GM18502 (cell line): ENCODE data around the gene B4GALT7.
"Not testable (repeated sequence)": the region's sequence is repeated elsewhere in the genome, so short reads cannot be mapped to it uniquely, and the experiment has no call there.

ENCODE experiments used
- ATAC-seq: cut with Tn5 transposase; IDR thresholded peaks from one replicate; pipeline ENCODE4 v1.9.1; 2021; ENCODE audit warnings: mild to moderate bottlenecking; ENCODE audit not compliant: unreplicated experiment, poor library complexity

The B4GALT7 gene

GRCh38 chr5:177608243-177609075 is 8.5 kb downstream of the B4GALT7 start:
- ATAC-seq, result no peak

GRCh38 chr5:177609076-177610059 is 9.4 kb downstream of the B4GALT7 start:
- ATAC-seq, result no peak

- no peak for ATAC-seq
These were observed 10.3 kb downstream of the B4GALT7 start for GRCh38 chr5:177610131-177610769.

- ATAC-seq, result no peak
These were observed 11.0 kb downstream of the B4GALT7 start for GRCh38 chr5:177610770-177611445.

- ATAC-seq, result no peak
These were observed 11.7 kb downstream of the B4GALT7 start for GRCh38 chr5:177611446-177612214.

GRCh38 chr5:177612215-177612673 is 12.3 kb downstream of the B4GALT7 start:
- no peak for ATAC-seq

- no peak for ATAC-seq
These were observed 20.6 kb downstream of the B4GALT7 start for GRCh38 chr5:177620560-177620959.

- ATAC-seq, result not testable (repeated sequence)
These were observed 24.2 kb downstream of the B4GALT7 start for GRCh38 chr5:177624172-177624571.

- ATAC-seq, result not testable (repeated sequence)
These were observed 30.3 kb downstream of the B4GALT7 start for GRCh38 chr5:177630186-177630585.

- ATAC-seq, result not testable (repeated sequence)
These were observed 35.0 kb downstream of the B4GALT7 start for GRCh38 chr5:177634912-177635311.

- ATAC-seq, result not testable (repeated sequence)
These were observed 45.5 kb downstream of the B4GALT7 start for GRCh38 chr5:177645462-177645861.

GRCh38 chr5:177651235-177651634 is 51.3 kb downstream of the B4GALT7 start:
- ATAC-seq, result not testable (repeated sequence)

GRCh38 chr5:177657846-177658245 is 57.9 kb downstream of the B4GALT7 start:
- ATAC-seq, result not testable (repeated sequence)

- not testable (repeated sequence) for ATAC-seq
These were observed 58.6 kb downstream of the B4GALT7 start for GRCh38 chr5:177658542-177658941.
